ENCODE data around the gene S100A1.

DNA sequence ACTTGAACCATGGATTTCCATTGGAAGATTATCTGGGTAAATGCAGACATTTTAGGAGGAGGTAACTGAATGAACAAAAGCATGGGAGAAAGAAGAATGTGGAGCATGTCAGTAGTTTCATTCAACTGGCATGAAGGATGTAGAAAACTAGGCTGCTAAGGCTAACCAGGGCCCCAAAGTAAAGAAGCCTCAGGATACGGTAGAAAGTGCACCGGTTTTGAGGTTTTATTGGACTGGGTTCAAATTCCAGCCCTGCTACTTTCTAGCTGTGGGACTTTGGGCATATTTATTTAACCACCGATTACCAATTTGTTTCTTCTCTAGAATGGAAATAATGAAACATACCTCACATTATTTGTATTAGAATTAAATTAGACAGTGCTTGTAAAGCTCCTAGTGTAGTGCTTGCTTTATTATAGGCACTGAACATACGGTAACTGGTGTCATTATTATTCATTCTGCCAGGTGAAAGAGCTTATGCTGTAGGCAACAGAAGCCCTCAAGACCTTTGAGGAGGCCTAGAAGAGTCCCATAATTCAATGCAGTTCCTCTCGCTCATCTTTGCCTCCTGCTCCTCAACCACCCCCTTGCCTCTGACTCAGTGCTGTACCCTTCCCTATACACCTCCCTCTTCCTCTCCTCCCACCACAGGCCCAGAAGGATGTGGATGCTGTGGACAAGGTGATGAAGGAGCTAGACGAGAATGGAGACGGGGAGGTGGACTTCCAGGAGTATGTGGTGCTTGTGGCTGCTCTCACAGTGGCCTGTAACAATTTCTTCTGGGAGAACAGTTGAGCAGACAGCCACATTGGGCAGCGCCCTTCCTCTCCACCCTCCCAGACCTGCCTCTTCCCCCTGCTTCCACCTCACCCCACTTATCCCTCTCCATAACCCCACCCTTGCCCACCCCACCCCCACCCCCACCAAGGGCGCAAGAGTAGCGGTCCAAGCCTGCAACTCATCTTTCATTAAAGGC is 3.1 kb downstream of the S100A1 start:
- TF ChIP-seq, protein P1, sequence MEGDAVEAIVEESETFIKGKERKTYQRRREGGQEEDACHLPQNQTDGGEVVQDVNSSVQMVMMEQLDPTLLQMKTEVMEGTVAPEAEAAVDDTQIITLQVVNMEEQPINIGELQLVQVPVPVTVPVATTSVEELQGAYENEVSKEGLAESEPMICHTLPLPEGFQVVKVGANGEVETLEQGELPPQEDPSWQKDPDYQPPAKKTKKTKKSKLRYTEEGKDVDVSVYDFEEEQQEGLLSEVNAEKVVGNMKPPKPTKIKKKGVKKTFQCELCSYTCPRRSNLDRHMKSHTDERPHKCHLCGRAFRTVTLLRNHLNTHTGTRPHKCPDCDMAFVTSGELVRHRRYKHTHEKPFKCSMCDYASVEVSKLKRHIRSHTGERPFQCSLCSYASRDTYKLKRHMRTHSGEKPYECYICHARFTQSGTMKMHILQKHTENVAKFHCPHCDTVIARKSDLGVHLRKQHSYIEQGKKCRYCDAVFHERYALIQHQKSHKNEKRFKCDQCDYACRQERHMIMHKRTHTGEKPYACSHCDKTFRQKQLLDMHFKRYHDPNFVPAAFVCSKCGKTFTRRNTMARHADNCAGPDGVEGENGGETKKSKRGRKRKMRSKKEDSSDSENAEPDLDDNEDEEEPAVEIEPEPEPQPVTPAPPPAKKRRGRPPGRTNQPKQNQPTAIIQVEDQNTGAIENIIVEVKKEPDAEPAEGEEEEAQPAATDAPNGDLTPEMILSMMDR (IDR thresholded peaks at IDR 0.05; ENCODE audit: low read depth, low read length) = no peak
- TF ChIP-seq EZH2phosphoT487 (IDR thresholded peaks at IDR 0.05; ENCODE audit: low read depth) = no peak
